Duodenal mucosa (tissue), 2 donors: ENCODE results near the gene NDUFS7.

Source experiments
- H3K27ac ChIP-seq: one replicate; pipeline ENCODE4 v1.7.0; 2013; ENCODE audit warnings: low read depth, low read length
- H3K27me3 ChIP-seq, 2 donors: one replicate each; pipeline ENCODE4 v1.7.0; 2013; ENCODE audit warnings: low read length in 2 of 2, control low read depth in 1 of 2; ENCODE audit not compliant: insufficient read depth in 2 of 2, control insufficient read depth in 1 of 2
- H3K36me3 ChIP-seq, 2 donors: one replicate each; pipeline ENCODE4 v1.7.0; 2013; ENCODE audit warnings: low read length in 2 of 2, control low read depth in 1 of 2; ENCODE audit not compliant: insufficient read depth in 2 of 2, control insufficient read depth in 1 of 2
- H3K4me1 ChIP-seq, 2 donors: one replicate each; pipeline ENCODE4 v1.7.0; 2013; ENCODE audit warnings: low read length in 2 of 2, control low read depth in 1 of 2; ENCODE audit not compliant: insufficient read depth in 2 of 2, control insufficient read depth in 1 of 2
- H3K4me3 ChIP-seq, 2 donors: one replicate each; pipeline ENCODE4 v1.7.0; 2013; ENCODE audit warnings: low read length in 2 of 2, low read depth in 1 of 2
- H3K9ac ChIP-seq, 2 donors: one replicate each; pipeline ENCODE4 v1.7.0; 2013; ENCODE audit warnings: low read length in 2 of 2, low read depth in 1 of 2
- H3K9me3 ChIP-seq, 2 donors: one replicate each; pipeline ENCODE4 v1.7.0; 2013; ENCODE audit warnings: low read length in 2 of 2, control low read depth in 1 of 2; ENCODE audit not compliant: control insufficient read depth in 1 of 2

The NDUFS7 gene

DNA sequence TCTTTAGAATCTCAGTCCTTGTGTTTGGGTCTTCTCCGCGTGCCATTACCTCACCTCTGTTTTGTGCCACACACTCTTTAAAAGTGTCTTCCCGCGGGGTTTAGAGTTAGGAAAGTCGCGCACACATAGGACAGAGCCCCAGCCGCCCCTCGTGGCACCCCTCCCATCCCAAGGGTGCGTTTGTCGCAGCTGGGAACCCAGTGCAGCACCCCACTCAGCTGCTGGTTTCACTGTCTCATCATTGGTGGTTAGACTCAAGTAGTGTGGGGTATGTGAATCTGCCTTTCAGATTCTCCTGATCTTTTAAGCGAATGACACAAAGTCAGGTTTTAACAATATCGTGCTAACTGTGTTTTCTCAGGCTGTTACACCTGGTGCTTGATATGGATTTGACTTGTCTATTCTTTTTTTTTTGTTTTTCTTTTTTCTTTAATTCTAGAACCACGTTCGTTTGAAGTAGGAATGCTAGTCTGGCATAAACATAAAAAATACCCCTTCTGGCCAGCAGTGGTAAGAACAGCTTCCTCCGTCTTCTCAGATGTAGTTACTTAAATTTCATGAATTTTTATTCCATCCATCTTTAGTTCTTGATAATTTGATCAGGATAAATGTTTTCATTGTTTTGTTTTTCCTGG lies 19.5 kb upstream of the NDUFS7 start:
- H3K4me3 ChIP-seq, result no peak overlapping the region
- peaks cover 23 to 50% of the 10 kb centered on the region in 2 donors for H3K36me3 ChIP-seq
- H3K4me1 ChIP-seq, result peaks cover 7 to 13% of the 10 kb centered on the region in 2 donors
- no peak overlapping the region for H3K27ac ChIP-seq
- H3K9ac ChIP-seq, result no peak overlapping the region
- no peaks in the 10 kb centered on the region for H3K27me3 ChIP-seq
- H3K9me3 ChIP-seq, result no peaks in the 10 kb centered on the region

DNA sequence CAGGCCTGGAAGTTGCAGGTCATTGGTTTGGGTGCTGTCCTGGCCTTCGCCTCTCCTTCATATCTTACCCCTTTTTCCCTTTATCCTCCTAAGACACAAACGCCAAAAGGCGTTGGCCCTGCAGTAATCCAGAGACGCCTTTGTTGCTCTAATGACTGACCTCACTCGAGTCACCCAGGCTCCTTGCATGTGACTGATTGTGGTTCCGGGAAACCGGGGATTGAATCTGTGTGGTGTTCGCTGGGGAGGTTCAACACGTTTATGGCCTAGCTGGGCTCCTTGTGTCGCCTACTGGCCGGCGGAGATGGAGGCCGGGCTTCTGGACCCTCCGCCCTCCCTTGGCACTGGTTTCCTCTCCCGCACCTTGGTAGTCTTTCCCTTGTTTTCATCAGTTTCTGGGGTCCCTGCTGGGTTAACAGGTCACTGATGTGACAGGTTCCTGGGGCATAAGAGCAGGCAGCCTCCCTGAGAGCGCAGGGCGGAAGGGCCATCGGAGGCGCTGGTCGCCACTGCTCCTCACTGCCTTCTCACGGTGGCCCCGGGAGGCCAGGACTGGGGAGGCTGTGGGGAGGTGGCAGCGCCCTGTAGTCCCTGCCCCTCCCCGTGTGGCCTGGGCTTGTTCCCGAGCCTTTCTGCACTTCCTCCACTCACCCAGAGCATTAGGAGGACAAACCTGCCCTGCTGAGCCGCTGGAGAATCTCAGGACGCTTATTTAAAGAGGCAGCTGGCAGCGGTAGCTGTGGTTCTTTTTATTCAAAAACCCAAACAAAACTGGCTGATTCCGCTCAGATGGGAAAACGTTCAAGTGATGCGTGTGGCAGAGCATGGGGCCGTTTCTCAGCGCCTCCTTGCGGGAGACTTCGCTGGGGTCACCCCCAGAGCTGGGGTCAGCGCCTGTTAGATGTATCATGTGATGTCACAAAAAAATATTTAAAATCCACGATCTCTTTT lies 18.1 kb upstream of the NDUFS7 start:
- H3K4me1 ChIP-seq, result peaks cover 7 to 13% of the 10 kb centered on the region in 2 donors

DNA sequence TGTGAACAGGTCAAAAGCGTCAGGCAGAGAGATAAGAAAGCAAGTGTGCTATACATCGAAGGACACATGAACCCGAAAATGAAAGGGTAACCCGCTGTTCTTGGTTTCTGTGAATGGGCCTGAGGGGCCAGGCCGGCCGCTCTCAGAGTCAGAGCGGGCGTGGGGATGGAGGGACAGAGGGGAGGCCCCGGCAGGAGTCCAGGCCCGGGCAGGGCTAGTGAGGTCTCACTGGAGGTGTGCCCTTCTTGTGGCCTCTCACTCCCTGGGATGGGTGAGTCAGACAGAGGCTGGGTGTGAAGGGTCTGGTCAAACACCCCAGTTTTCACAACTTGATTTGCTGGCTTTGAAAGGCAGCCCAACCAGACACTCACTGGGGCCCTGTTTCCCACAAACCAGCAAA lies 17.4 kb upstream of the NDUFS7 start:
- Histone ChIP-seq H3K9ac (no peak overlapping the region), H3K27me3 (no peaks in the 10 kb centered on the region), H3K36me3 (peaks cover 31 to 53% of the 10 kb centered on the region in 2 donors), H3K4me3 (no peak overlapping the region), H3K27ac (no peak overlapping the region), H3K4me1 (peaks cover 7 to 13% of the 10 kb centered on the region in 2 donors), H3K9me3 (no peaks in the 10 kb centered on the region)

More for the DNA sequence above, 18.1 kb upstream of the NDUFS7 start:
- H3K27me3 ChIP-seq, result no peaks in the 10 kb centered on the region
- no peaks in the 10 kb centered on the region for H3K9me3 ChIP-seq
- H3K27ac ChIP-seq, result no peak overlapping the region
- peaks cover 27 to 51% of the 10 kb centered on the region in 2 donors for H3K36me3 ChIP-seq
- H3K4me3 ChIP-seq, result no peak overlapping the region
- H3K9ac ChIP-seq, result no peak overlapping the region

DNA sequence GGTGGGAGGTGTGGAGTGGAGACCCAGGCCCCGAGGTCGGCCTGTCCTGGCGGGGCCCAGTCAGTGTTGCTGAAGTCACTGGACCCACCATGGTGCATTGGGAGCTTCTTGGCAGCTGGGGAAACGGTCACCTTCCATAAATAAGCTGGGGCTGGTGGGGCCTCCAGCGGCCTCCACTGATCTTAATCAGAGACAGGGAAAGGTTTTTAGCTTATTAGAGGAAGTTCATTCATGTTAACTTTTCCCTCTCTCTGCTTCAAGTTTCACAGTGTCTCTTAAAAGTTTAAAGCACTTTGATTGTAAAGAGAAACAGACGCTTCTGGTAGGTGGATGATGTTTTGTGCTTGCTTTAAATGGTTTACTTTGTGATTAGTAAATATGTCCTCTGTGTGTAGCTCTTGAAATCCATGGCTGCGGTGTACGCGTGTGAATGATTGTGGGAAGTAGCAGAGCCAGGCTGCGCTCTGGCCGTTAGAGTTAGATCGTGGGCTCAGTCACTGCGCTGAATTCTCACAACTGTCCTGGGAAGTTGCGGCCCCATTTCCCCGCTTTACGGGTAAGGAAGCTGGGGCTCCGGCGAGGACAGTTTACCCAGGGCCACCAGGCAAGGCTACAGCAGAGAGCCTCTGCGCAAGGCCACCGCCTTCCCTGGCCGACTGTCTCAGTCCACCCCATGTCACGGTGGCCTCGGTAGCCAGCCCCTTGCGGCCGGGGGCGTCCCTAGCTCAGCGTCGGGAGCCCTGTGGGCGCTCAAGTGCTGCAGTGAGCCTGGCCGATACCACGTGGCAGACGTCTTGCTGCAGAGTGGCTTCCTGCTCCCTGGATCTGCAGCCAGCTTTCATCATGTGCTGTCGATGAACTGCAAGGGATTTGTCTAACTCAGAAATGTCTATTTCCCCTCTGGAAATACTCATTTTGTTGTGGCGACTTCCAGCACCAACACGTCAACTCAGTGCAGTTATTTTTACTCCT lies 16.5 kb upstream of the NDUFS7 start:
- H3K4me3 ChIP-seq, result no peak overlapping the region
- no peak overlapping the region for H3K27ac ChIP-seq
- peaks cover 7 to 10% of the 10 kb centered on the region in 2 donors for H3K4me1 ChIP-seq
- no peaks in the 10 kb centered on the region for H3K27me3 ChIP-seq
- H3K36me3 ChIP-seq, result peaks cover 31 to 49% of the 10 kb centered on the region in 2 donors
- H3K9me3 ChIP-seq, result no peaks in the 10 kb centered on the region
- H3K9ac ChIP-seq, result no peak overlapping the region

DNA sequence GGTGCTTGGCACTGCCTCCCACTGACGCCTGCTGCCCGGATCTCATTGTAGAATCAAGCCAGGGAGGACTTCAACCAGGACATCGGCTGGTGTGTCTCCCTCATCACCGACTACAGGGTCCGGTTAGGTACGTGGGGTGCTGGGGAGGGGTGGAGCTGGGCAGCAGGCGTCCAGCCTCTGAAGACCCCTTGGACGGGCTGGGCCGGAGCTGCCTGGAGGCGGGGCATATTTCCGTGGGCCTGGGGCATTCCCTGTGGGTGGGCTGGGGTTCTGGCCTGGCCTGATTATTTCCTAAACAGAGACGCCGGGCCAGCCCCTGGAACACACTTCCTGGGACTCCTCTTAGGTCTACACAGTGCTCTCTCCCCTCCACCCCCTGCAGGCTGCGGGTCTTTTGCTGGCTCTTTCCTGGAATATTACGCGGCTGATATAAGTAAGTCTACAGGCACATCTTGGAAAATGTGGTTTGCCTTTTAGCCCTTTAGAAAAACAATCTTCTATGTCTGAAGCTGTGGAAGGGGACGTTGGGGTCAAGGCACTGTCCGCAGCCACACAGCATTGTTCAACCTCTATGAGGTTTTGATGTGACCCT lies 14.4 kb upstream of the NDUFS7 start:
- H3K9me3 ChIP-seq, result no peaks in the 10 kb centered on the region
- no peak overlapping the region for H3K4me3 ChIP-seq
- no peaks in the 10 kb centered on the region for H3K27me3 ChIP-seq
- H3K27ac ChIP-seq, result no peak overlapping the region
- peaks cover 18 to 19% of the 10 kb centered on the region in 2 donors for H3K4me1 ChIP-seq
- no peak overlapping the region for H3K9ac ChIP-seq
- H3K36me3 ChIP-seq, result peaks cover 23 to 40% of the 10 kb centered on the region in 2 donors

DNA sequence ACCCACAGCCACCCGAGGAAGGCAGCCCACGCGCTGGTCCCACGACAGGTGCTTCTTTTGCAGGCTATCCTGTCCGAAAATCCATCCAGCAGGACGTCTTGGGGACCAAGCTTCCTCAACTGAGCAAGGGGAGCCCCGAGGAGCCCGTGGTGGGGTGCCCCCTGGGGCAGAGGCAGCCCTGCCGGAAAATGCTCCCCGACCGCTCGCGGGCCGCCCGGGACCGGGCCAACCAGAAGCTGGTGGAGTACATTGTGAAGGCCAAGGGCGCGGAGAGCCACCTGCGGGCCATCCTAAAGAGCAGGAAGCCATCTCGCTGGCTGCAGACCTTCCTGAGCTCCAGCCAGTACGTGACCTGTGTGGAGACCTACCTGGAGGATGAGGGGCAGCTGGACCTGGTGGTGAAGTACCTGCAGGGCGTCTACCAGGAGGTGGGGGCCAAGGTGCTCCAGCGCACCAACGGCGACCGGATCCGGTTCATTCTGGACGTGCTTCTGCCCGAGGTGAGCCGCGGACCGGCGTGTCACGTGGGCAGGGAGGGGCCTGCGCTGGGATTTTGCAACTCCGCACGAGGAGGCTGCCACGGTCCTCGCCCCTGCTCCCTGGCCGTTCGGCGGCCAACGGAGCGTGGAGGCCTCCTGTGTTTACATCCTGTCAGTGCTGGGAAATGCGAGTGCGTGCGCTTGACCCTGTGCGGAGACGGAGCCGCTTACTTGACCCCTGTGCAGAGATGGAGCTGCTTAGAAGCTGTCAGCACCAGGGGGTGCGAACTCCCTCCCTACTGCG lies 12.9 kb upstream of the NDUFS7 start:
- H3K36me3 ChIP-seq, result peaks cover 20 to 45% of the 10 kb centered on the region in 2 donors
- H3K9ac ChIP-seq, result no peak overlapping the region
- peaks cover 18 to 22% of the 10 kb centered on the region in 2 donors for H3K4me1 ChIP-seq
- no peaks in the 10 kb centered on the region for H3K9me3 ChIP-seq
- H3K27me3 ChIP-seq, result no peaks in the 10 kb centered on the region
- no peak overlapping the region for H3K27ac ChIP-seq
- H3K4me3 ChIP-seq, result no peak overlapping the region

DNA sequence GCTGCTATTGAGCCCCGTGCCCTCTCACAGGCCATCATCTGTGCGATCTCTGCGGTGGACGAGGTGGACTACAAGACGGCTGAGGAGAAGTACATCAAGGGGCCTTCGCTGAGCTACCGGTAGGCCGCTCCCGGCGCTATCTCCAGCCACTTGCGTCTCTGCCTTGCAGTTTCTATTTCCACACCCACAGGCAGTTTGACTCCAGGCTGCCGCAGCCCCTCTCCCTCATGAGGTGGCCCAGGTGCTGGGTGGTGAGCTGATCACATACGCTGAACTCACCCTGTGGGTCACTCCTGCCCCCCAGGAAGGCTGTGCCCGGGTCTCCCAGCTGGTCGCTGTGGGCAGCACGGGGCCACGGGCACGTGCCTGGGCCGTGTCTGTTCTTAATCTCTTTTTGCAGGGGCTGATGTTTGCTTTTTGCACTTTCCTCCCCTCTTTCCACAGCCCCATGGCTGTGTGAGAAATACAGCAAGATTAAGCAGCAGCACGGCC lies 10.6 kb upstream of the NDUFS7 start:
- H3K9ac ChIP-seq, result peak overlapping the region in 1 of 2 donors; percentile 59
- peak overlapping the region; percentile 20 for H3K27ac ChIP-seq
- no peaks in the 10 kb centered on the region for H3K9me3 ChIP-seq
- no peaks in the 10 kb centered on the region for H3K27me3 ChIP-seq
- H3K4me3 ChIP-seq, result peak overlapping the region; percentile 21 to 35
- H3K36me3 ChIP-seq, result peaks cover 16 to 47% of the 10 kb centered on the region in 2 donors
- peaks cover 18 to 22% of the 10 kb centered on the region in 2 donors for H3K4me1 ChIP-seq

DNA sequence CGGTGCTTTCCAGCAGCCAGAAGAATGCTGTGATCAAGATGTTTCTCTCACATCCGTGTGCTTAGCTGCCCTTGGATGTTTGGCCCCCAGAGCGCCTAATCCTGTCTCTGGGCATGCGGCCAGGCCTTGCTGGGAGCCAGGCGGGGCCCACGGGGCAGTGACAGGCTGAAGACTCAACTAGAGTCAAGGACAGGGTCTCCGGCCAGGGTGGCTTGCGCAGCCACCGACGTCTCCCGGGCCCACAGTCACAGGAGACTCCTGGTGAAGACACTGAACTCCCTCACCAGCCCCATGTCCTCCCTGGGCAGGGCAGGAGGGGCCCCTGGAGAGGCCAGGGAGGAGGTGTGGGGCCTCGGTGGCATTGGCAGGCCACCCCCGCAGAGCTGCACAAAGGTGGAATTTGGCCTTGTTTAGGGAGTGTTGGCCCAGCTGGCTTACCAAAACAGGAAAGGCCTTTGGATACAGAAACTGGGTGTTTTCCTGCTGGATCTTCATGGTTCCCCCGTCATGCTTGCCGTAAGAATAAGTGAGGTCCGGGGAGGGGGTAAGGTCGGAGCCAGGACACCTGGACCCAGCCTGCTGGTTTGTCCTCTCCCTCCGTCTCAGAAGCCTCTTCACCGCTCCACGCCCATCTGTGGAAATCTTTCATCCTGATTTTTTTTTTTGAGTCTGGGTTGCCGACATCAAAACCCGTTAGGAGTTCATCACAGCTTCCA lies 10.0 kb upstream of the NDUFS7 start:
- H3K4me1 ChIP-seq, result peaks cover 18 to 22% of the 10 kb centered on the region in 2 donors
- peak overlapping the region in 1 of 2 donors; percentile 15 for H3K4me3 ChIP-seq
- peak overlapping the region; percentile 20 for H3K27ac ChIP-seq
- H3K36me3 ChIP-seq, result peaks cover 16 to 47% of the 10 kb centered on the region in 2 donors
- no peaks in the 10 kb centered on the region for H3K9me3 ChIP-seq
- peak overlapping the region; percentile 32 to 59 for H3K9ac ChIP-seq
- H3K27me3 ChIP-seq, result no peaks in the 10 kb centered on the region
